ENCODE measurements around the gene FNDC4.
A peak's percentile ranks its signal among the peaks of the same experiment; 100 is the strongest.
"Not testable (repeated sequence)": the region's sequence is repeated elsewhere in the genome, so short reads cannot be mapped to it uniquely, and the experiment has no call there.

FNDC4 gene

GRCh38 chr2:27494944-27495554 lies at the start of gene FNDC4:
FNDC4 (minus strand) TSS chr2:27495200; CDS start chr2:27494679, 521 bp downstream.
- DNase-seq = no peak

- DNase-seq = no peak
These were observed 49.3 kb upstream of the FNDC4 start for GRCh38 chr2:27544143-27544821.

GRCh38 chr2:27539649-27540048 lies 44.6 kb upstream of the FNDC4 start:
- DNase-seq = not testable (repeated sequence)

GRCh38 chr2:27538839-27539450 lies 43.9 kb upstream of the FNDC4 start:
- DNase-seq = not testable (repeated sequence)

- no peak for DNase-seq
These were observed 42.3 kb upstream of the FNDC4 start for GRCh38 chr2:27537287-27537686.

- no peak for DNase-seq
These were observed 37.0 kb upstream of the FNDC4 start for GRCh38 chr2:27531983-27532382.

- DNase-seq = no peak
These were observed 32.2 kb upstream of the FNDC4 start for GRCh38 chr2:27527182-27527581.

- DNase-seq = no peak
These were observed 27.5 kb upstream of the FNDC4 start for GRCh38 chr2:27522400-27522945.

GRCh38 chr2:27520316-27520715 lies 25.3 kb upstream of the FNDC4 start:
- DNase-seq = no peak

GRCh38 chr2:27518782-27519113 lies 23.7 kb upstream of the FNDC4 start:
- DNase-seq = no peak

- DNase-seq = no peak
These were observed 23.2 kb upstream of the FNDC4 start for GRCh38 chr2:27518113-27518781.

- DNase-seq = no peak
These were observed 14.3 kb upstream of the FNDC4 start for GRCh38 chr2:27509326-27509725.

GRCh38 chr2:27507293-27507692 lies 12.3 kb upstream of the FNDC4 start:
- DNase-seq = no peak

GRCh38 chr2:27506587-27506986 lies 11.6 kb upstream of the FNDC4 start:
- no peak for DNase-seq

GRCh38 chr2:27502142-27502541 lies 7.1 kb upstream of the FNDC4 start:
- no peak for DNase-seq

GRCh38 chr2:27501042-27501441 lies 6.0 kb upstream of the FNDC4 start:
- DNase-seq = no peak

GRCh38 chr2:27498975-27499374 lies 4.0 kb upstream of the FNDC4 start:
- no peak for DNase-seq

GRCh38 chr2:27497288-27497627 lies 2.3 kb upstream of the FNDC4 start:
- DNase-seq = no peak

GRCh38 chr2:27496357-27497287 lies 1.6 kb upstream of the FNDC4 start, which contains the start of gene GCKR:
GCKR (plus strand) TSS chr2:27496839; CDS start chr2:27496905, 66 bp downstream.
- peak in 1 of 2 donors; percentile 20 for DNase-seq

GRCh38 chr2:27495840-27496356 lies 898 bp upstream of the FNDC4 start:
- no peak for DNase-seq

GRCh38 chr2:27494284-27494943 lies 586 bp downstream of the FNDC4 start:
- DNase-seq = no peak

GRCh38 chr2:27493948-27494283 lies 1.1 kb downstream of the FNDC4 start:
- DNase-seq = no peak
